Stomach (tissue), 9 donors: Measurements from ENCODE around the gene IL36RN. TPM values are rescaled to one million over a fixed set of nuclear protein-coding genes. Genes with fewer than 3 reads are reported as not detected.

Experiments
- DNase-seq, 2 donors: peaks; one replicate each; pipeline versions ENCODE4 v3.0.0 to v3.0.0-alpha.2; 2013 to 2019
- H3K27ac ChIP-seq, 5 donors: fragments of 200-600 bp in 4 of 5; sonication (generic) in 4 of 5; one replicate each; pipeline ENCODE4 v1.5.1; 2013 to 2019; ENCODE audit warnings: mild to moderate bottlenecking in 1 of 5, moderate library complexity in 1 of 5
- H3K27me3 ChIP-seq, 3 donors: fragments of 200-600 bp; sonication (generic); one replicate each; pipeline ENCODE4 v1.5.1; 2017 to 2019; ENCODE audit warnings: mixed run types in 1 of 3
- H3K36me3 ChIP-seq, 4 donors: fragments of 200-600 bp; sonication (generic); 1 replicate in 3 of 4; 2 replicates in 1 of 4; pipeline ENCODE4 v1.5.1; 2016 to 2019
- H3K4me1 ChIP-seq, 4 donors: fragments of 200-600 bp; sonication (generic); one replicate each; pipeline ENCODE4 v1.5.1; 2016 to 2019
- H3K4me3 ChIP-seq, 4 donors: fragments of 200-600 bp; sonication (generic) in 3 of 4; one replicate each; pipeline ENCODE4 v1.5.1; 2016 to 2019; ENCODE audit warnings: mild to moderate bottlenecking in 1 of 4
- H3K9me3 ChIP-seq, 4 donors: fragments of 200-600 bp; sonication (generic); one replicate each; pipeline ENCODE4 v1.5.1; 2016 to 2019
- CTCF ChIP-seq, 7 experiments: fragments of 450-650 bp in 4 of 7; fragments of 200-600 bp in 3 of 7; sonication (generic) in 3 of 7; IDR thresholded peaks; one replicate each; pipeline ENCODE4 v1.5.1; 2016 to 2019; ENCODE audit warnings: antibody characterized with exemption in 7 of 7, control low read depth in 2 of 7, mild to moderate bottlenecking in 1 of 7
- EP300 ChIP-seq: sonication (generic); formaldehyde crosslinking; IDR thresholded peaks from one replicate; pipeline ENCODE4 v1.6.1; 2017; ENCODE audit warnings: antibody characterized with exemption
- POLR2A ChIP-seq, 4 donors: fragments of 450-650 bp; IDR thresholded peaks; one replicate each; pipeline ENCODE4 v1.6.1; 2016; ENCODE audit warnings: antibody characterized with exemption in 4 of 4, control low read depth in 2 of 4, mild to moderate bottlenecking in 1 of 4, moderate library complexity in 1 of 4
- POLR2AphosphoS5 ChIP-seq, 3 donors: sonication (generic); formaldehyde crosslinking; IDR thresholded peaks; one replicate each; pipeline ENCODE4 v1.6.1; 2016; ENCODE audit warnings: antibody characterized with exemption in 3 of 3
- WGBS, 5 donors: extraction: QIAGEN DNeasy Blood & Tissue Kit in 3 of 5; methylation state at CpG; one replicate each; pipeline versions ENCODE4 v1.1.5 to v1.1.7; 2013 to 2018; 5-methylcytosine and 5-hydroxymethylcytosine counted together
- intact Hi-C: fragments of 100-400 bp; cut with DNase I; formaldehyde crosslinking; loops from one replicate; pipeline ENCODE4 v1.15.1; 2023; ENCODE audit warnings: low total_unique reads
- polyA plus RNA-seq, 3 donors: library from polyadenylated mRNA; stranded (reverse); fragments of 200-250 nt; gene quantifications; one replicate each; pipeline ENCODE4 v1.2.3, GENCODE V29; 2013
- total RNA-seq, 5 donors: library from RNA; depleted of rRNA; stranded (reverse); fragments of >200 nt; gene quantifications; one replicate each; pipeline versions ENCODE4 v1.1.0 to v1.2.3, GENCODE V29; 2014 to 2016
- donor health status: healthy with polysubstance abuse.
- donor health status: Bipolar disorder and iron deficiency.
- donor health status: healthy.

Gene IL36RN
- total and polyA plus RNA-seq, 8 donors, result 1.8 TPM; not detected in 7

- H3K4me1 ChIP-seq, result peaks cover 11 to 22% (median 19%) of the 10 kb centered on the region in 4 donors
- peak overlapping the region; percentile 68 to 94 (median 80) for H3K27ac ChIP-seq
- no peak for TF ChIP-seq CTCF (IDR thresholded peaks at IDR 0.05)
- peak in 1 of 3 donors; percentile 10 for TF ChIP-seq POLR2AphosphoS5 (IDR thresholded peaks at IDR 0.05)
- no peak for TF ChIP-seq EP300
- no peak for TF ChIP-seq POLR2A (IDR thresholded peaks at IDR 0.05)
- no peaks in the 10 kb centered on the region for H3K27me3 ChIP-seq
- 57 to 87% (median 68%) methylated on average over 1 of the region's 1 CpG for WGBS, 5 donors
- intact Hi-C loops, result no loop called here
- H3K36me3 ChIP-seq, result no peaks in the 10 kb centered on the region
- no peaks in the 10 kb centered on the region for H3K9me3 ChIP-seq
- H3K4me3 ChIP-seq, result no peak overlapping the region
- DNase-seq, result peak; percentile 38 to 51
Observed at GRCh38 chr2:113077921-113078320, 18.9 kb downstream of the IL36RN start.

GRCh38 chr2:113078350-113078839, 19.4 kb downstream of the IL36RN start:
- no peak for TF ChIP-seq POLR2A (IDR thresholded peaks at IDR 0.05)
- TF ChIP-seq POLR2AphosphoS5 (IDR thresholded peaks at IDR 0.05), result peak in 1 of 3 donors; percentile 36
- H3K36me3 ChIP-seq, result no peaks in the 10 kb centered on the region
- DNase-seq, result peak; percentile 52 to 85
- H3K4me1 ChIP-seq, result peaks cover 11 to 22% (median 19%) of the 10 kb centered on the region in 4 donors
- no peak overlapping the region for H3K4me3 ChIP-seq
- no peaks in the 10 kb centered on the region for H3K27me3 ChIP-seq
- intact Hi-C loops, result no loop called here
- peak overlapping the region; percentile 68 to 94 (median 80) for H3K27ac ChIP-seq
- H3K9me3 ChIP-seq, result no peaks in the 10 kb centered on the region
- 19 to 53% (median 34%) methylated on average over 6 of the region's 6 CpGs for WGBS, 5 donors

- H3K4me1 ChIP-seq, result peaks cover 11 to 23% (median 19%) of the 10 kb centered on the region in 4 donors
- H3K4me3 ChIP-seq, result no peak overlapping the region
- TF ChIP-seq CTCF (IDR thresholded peaks at IDR 0.05) (no peak), POLR2AphosphoS5 (IDR thresholded peaks at IDR 0.05) (peak in 1 of 3 donors; percentile 11)
- WGBS, 5 donors, result 31 to 55% (median 35%) methylated on average over 4 of the region's 4 CpGs
- intact Hi-C loops, result no loop called here
- DNase-seq, result peak in 1 of 2 donors; percentile 75
- peak overlapping the region; percentile 68 to 88 (median 80) for H3K27ac ChIP-seq
- H3K36me3 ChIP-seq, result no peaks in the 10 kb centered on the region
- no peaks in the 10 kb centered on the region for H3K27me3 ChIP-seq
- H3K9me3 ChIP-seq, result no peaks in the 10 kb centered on the region
Observed at GRCh38 chr2:113079131-113079530, 20.1 kb downstream of the IL36RN start.

GRCh38 chr2:113080134-113080533, 21.1 kb downstream of the IL36RN start:
- TF ChIP-seq POLR2AphosphoS5 (IDR thresholded peaks at IDR 0.05) (no peak), CTCF (IDR thresholded peaks at IDR 0.05) (peak in 4 of 7 experiments; percentile 31 to 63 (median 46)), POLR2A (IDR thresholded peaks at IDR 0.05) (no peak), EP300 (no peak)
- Histone ChIP-seq H3K4me3 (no peak overlapping the region), H3K27me3 (no peaks in the 10 kb centered on the region), H3K36me3 (no peaks in the 10 kb centered on the region), H3K27ac (peak overlapping the region; percentile 55 to 84 (median 73)), H3K4me1 (peaks cover 11 to 28% (median 19%) of the 10 kb centered on the region in 4 donors), H3K9me3 (no peaks in the 10 kb centered on the region)
- intact Hi-C loops, result no loop called here
- 40 to 56% (median 50%) methylated on average over 9 of the region's 9 CpGs for WGBS, 5 donors
- peak; percentile 62 to 68 for DNase-seq

- H3K9me3 ChIP-seq, result no peaks in the 10 kb centered on the region
- no peak overlapping the region for H3K27ac ChIP-seq
- no peak for DNase-seq
- peaks cover 11 to 28% (median 19%) of the 10 kb centered on the region in 4 donors for H3K4me1 ChIP-seq
- 66 to 95% (median 79%) methylated on average over 2 of the region's 2 CpGs for WGBS, 5 donors
- no peaks in the 10 kb centered on the region for H3K27me3 ChIP-seq
- intact Hi-C loops, result no loop called here
- no peak for TF ChIP-seq POLR2A (IDR thresholded peaks at IDR 0.05)
- TF ChIP-seq EP300, result no peak
- no peak for TF ChIP-seq POLR2AphosphoS5 (IDR thresholded peaks at IDR 0.05)
- no peak overlapping the region for H3K4me3 ChIP-seq
- H3K36me3 ChIP-seq, result no peaks in the 10 kb centered on the region
Observed at GRCh38 chr2:113081488-113082210, 22.7 kb downstream of the IL36RN start.
